Measurements from ENCODE around the gene TRIM44. TPM values are rescaled to one million over a fixed set of nuclear protein-coding genes. Genes with fewer than 3 reads are reported as not detected.

TRIM44 gene
- total RNA-seq, 2 donors from 2014 or later = 22.1 to 35.4 TPM

GRCh38 chr11:35740061-35740799 lies 77.7 kb downstream of the TRIM44 start:
- no peaks in the 10 kb centered on the region for H3K27me3 ChIP-seq
- no peaks in the 10 kb centered on the region for H3K36me3 ChIP-seq
- H3K4me1 ChIP-seq = no peaks in the 10 kb centered on the region

GRCh38 chr11:35742707-35743454 lies 80.3 kb downstream of the TRIM44 start:
- Histone ChIP-seq H3K27me3 (no peaks in the 10 kb centered on the region), H3K4me1 (no peaks in the 10 kb centered on the region), H3K9me3 (no peaks in the 10 kb centered on the region), H3K4me3 (no peak overlapping the region), H3K27ac (no peak overlapping the region), H3K36me3 (no peaks in the 10 kb centered on the region)
- TF ChIP-seq CTCF (IDR thresholded peaks at IDR 0.05) = no peak
- DNase-seq (ENCODE audit: low spot score) = no peak

More at GRCh38 chr11:35740061-35740799, 77.7 kb downstream of the TRIM44 start:
- Histone ChIP-seq H3K4me3 (no peak overlapping the region), H3K27ac (no peak overlapping the region), H3K9me3 (no peaks in the 10 kb centered on the region)
- no peak for TF ChIP-seq CTCF (IDR thresholded peaks at IDR 0.05)
- no peak for DNase-seq (ENCODE audit: low spot score)

GRCh38 chr11:35746356-35747153 lies 84.0 kb downstream of the TRIM44 start:
- Histone ChIP-seq H3K4me1 (no peaks in the 10 kb centered on the region), H3K27me3 (no peaks in the 10 kb centered on the region), H3K4me3 (no peak overlapping the region), H3K27ac (no peak overlapping the region), H3K9me3 (no peaks in the 10 kb centered on the region), H3K36me3 (no peaks in the 10 kb centered on the region)
- no peak for DNase-seq (ENCODE audit: low spot score)
- TF ChIP-seq CTCF (IDR thresholded peaks at IDR 0.05) = no peak

GRCh38 chr11:35747668-35748067 lies 85.1 kb downstream of the TRIM44 start:
- no peak for DNase-seq (ENCODE audit: low spot score)
- Histone ChIP-seq H3K9me3 (no peaks in the 10 kb centered on the region), H3K4me1 (no peaks in the 10 kb centered on the region), H3K27me3 (no peaks in the 10 kb centered on the region), H3K27ac (no peak overlapping the region), H3K36me3 (no peaks in the 10 kb centered on the region), H3K4me3 (no peak overlapping the region)
- no peak for TF ChIP-seq CTCF (IDR thresholded peaks at IDR 0.05)

DNA sequence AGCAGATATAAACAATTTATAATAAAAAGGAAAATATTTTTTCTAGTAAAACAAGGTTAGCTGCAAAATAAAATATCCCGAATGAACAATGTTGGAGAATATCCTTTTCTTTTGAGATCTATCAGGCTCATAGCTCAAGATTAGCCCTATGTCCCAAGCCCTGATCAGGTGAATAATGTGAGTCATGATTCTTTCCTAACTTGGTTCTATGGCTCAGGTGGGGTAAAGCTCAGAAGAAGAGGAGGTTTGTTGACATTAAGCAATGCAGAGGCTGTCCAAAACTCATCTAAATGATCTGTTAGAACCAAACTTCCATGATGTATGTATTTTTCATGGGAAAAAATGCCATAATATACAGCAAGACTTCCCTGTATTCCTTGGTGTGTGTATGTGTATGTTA lies 86.1 kb downstream of the TRIM44 start:
- TF ChIP-seq CTCF (IDR thresholded peaks at IDR 0.05) = no peak
- Histone ChIP-seq H3K36me3 (no peaks in the 10 kb centered on the region), H3K4me3 (no peak overlapping the region), H3K9me3 (no peaks in the 10 kb centered on the region), H3K27me3 (no peaks in the 10 kb centered on the region), H3K4me1 (no peaks in the 10 kb centered on the region), H3K27ac (no peak overlapping the region)
- no peak for DNase-seq (ENCODE audit: low spot score)
